MM.1S (cell line): ENCODE results near the gene TOB1.
"Not testable (repeated sequence)": the region's sequence is repeated elsewhere in the genome, so short reads cannot be mapped to it uniquely, and the experiment has no call there.

Source experiments
- EZH2phosphoT487 ChIP-seq: fragments of 300-600 bp; sonication (generic); IDR thresholded peaks from 2 replicates; pipeline ENCODE4 v1.6.1; 2018; ENCODE audit warnings: antibody characterized with exemption, low read length
- TF ChIP-seq, protein P1 (sequence below): fragments of 300-600 bp; sonication (generic); IDR thresholded peaks from 2 replicates; pipeline ENCODE4 v1.5.1; 2016; ENCODE audit warnings: antibody characterized with exemption, low read length, mixed read lengths

DNA sequence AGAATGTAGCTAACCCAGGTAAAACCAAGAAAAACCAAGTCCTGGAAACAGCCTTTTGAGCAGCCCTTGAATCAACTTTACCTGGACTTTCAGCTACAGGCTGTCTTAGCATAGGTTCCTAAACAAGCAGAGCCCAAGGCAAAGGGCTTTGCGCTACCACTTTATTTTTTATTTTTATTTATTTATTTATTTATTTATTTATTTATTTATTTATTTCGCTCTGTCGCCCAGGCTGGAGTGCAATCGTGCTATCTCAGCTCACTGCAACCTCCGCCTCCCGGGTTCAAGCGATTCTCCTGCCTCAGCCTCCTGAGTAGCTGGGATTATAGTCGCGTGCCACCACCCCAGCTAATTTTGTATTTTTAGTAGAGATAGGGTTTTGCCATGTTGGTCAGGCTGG lies 10.9 kb upstream of the TOB1 start:
- TF ChIP-seq, protein P1, sequence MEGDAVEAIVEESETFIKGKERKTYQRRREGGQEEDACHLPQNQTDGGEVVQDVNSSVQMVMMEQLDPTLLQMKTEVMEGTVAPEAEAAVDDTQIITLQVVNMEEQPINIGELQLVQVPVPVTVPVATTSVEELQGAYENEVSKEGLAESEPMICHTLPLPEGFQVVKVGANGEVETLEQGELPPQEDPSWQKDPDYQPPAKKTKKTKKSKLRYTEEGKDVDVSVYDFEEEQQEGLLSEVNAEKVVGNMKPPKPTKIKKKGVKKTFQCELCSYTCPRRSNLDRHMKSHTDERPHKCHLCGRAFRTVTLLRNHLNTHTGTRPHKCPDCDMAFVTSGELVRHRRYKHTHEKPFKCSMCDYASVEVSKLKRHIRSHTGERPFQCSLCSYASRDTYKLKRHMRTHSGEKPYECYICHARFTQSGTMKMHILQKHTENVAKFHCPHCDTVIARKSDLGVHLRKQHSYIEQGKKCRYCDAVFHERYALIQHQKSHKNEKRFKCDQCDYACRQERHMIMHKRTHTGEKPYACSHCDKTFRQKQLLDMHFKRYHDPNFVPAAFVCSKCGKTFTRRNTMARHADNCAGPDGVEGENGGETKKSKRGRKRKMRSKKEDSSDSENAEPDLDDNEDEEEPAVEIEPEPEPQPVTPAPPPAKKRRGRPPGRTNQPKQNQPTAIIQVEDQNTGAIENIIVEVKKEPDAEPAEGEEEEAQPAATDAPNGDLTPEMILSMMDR: not testable (repeated sequence)
- TF ChIP-seq EZH2phosphoT487: not testable (repeated sequence)
